Lower leg skin (tissue), 3 donors: Measurements from ENCODE around the gene RRP1B.

Experiments used
- CTCF ChIP-seq, 3 donors: fragments of 450-650 bp; IDR thresholded peaks; one replicate each; pipeline ENCODE4 v1.5.1; 2016; ENCODE audit warnings: antibody characterized with exemption in 3 of 3, mild to moderate bottlenecking in 3 of 3, moderate library complexity in 2 of 3
- POLR2A ChIP-seq, 2 donors: fragments of 450-650 bp; IDR thresholded peaks; one replicate each; pipeline ENCODE4 v1.6.1; 2016 to 2017; ENCODE audit warnings: antibody characterized with exemption in 2 of 2, mild to moderate bottlenecking in 1 of 2, moderate library complexity in 1 of 2

- TF ChIP-seq POLR2A (IDR thresholded peaks at IDR 0.05): no peak
- no peak for TF ChIP-seq CTCF (IDR thresholded peaks at IDR 0.05)
These were observed 39.5 kb upstream of the RRP1B start for GRCh38 chr21:43619856-43620255.
